Stimulated activated CD8-positive, alpha-beta memory T cell treated with anti-CD3 and anti-CD28 coated beads, Interleukin-12 subunit alpha, Interleukin-12 subunit beta, amount 100 ng/mL, for 1 hour (primary cell): ENCODE results near the gene PIGB.
"Not testable (repeated sequence)": the region's sequence is repeated elsewhere in the genome, so short reads cannot be mapped to it uniquely, and the experiment has no call there.

Experiments used
- DNase-seq: peaks from one replicate; pipeline ENCODE4 v3.0.0-alpha.2; 2020; ENCODE audit warnings: low read depth

The PIGB gene

DNA sequence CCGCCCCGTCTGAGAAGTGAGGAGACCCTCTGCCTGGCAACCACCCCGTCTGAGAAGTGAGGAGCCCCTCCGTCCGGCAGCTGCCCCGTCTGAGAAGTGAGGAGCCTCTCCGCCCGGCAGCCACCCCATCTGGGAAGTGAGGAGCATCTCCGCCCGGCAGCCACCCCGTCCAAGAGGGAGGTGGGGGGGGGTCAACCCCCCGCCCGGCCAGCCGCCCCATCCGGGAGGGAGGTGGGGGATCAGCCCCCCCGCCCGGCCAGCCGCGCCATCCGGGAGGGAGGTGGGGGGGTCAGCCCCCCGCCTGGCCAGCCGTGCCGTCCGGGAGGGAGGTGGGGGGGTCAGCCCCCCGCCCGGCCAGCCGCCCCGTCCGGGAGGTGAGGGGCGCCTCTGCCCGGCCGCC lies 16.2 kb upstream of the PIGB start:
- DNase-seq = not testable (repeated sequence)

GRCh38 chr15:55319537-55320237 lies 665 bp downstream of the PIGB start:
- no peak for DNase-seq

DNA sequence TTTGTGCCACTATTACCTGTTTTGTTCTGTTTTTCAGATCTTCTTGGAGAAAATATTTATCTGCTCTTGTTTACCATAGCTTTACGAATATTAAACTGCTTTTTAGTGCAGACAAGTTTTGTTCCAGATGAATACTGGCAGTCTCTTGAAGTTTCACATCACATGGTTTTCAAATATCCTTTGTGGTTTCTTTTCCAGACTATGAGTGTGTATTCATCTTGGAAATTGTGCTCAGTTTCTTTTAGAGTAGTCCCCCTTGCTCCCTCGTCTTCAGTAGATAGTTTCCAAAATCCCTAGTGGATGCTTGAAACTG lies 1.2 kb downstream of the PIGB start:
- DNase-seq = no peak

DNA sequence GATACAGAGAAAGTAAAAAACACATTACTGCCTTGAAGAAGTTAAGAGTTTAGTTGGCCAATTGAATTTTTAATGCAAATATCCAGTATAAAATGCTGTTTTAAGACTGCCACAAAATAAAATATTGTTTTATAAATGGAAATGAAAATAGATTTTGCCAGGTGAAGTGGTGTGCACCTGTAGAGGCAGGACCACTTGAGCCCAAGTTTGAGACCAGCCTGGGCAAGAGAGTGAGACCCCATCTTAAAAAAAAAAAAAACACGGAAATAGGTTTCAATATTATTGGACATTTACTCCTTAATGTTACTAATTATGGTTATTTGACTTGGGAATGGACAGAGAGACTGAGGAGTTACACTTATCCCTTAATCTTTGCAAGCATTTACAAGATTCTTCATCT lies 1.9 kb downstream of the PIGB start:
- DNase-seq = no peak

- DNase-seq = no peak
These were observed 3.4 kb downstream of the PIGB start for GRCh38 chr15:55322467-55322866.

DNA sequence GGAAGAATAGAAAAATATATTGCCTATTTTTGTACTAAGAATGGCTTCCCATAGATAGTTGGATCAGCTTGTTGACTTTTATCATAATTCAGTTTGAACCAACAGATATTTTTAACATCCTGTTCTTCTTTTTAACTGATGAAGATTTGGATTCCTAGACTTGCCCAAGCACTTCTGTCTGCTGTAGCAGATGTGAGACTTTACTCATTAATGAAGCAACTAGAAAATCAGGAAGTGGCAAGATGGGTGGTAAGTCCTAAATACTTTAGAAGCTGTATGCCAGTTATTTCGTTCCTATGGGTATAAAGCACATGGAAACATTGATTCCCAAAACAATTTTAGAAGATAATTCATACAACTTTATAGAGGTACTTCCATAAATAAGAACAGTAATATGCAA lies 8.4 kb downstream of the PIGB start:
- no peak for DNase-seq

DNA sequence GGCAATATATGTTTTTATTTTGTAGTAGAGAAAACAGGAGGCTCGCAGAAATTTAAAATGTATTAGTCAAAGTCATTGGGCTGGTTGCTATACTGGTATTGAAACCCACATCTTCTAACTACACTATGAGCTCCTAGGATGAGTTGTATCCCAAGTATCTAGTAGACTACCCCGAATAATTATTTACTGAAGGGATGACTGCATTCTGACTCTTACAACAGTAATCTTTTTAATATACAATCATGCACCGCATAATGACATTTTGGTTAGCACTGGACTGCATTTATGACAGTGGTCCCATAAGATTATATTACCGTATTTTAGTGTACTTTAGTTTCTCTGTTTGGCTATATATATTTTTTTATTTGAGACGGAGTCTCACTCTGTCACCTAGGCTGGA lies 15.3 kb downstream of the PIGB start:
- no peak for DNase-seq

DNA sequence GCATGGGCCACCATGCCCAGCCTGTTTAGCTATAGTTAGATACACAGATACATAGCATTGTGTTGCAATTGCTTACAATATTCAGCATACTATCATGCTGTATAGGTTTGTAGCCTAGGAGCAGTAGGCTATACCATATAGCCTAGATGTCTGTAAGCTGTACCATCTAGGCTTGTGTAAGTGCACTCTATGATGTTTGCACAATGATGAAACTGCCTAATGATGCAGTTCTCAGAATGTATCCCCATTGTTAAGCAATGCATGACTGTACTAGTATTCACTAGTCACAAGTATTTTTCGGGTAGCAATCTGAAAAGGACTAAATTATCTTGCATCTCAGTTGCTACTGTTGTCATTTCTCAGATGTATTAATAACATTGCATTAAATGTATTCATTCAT lies 16.0 kb downstream of the PIGB start:
- no peak for DNase-seq

DNA sequence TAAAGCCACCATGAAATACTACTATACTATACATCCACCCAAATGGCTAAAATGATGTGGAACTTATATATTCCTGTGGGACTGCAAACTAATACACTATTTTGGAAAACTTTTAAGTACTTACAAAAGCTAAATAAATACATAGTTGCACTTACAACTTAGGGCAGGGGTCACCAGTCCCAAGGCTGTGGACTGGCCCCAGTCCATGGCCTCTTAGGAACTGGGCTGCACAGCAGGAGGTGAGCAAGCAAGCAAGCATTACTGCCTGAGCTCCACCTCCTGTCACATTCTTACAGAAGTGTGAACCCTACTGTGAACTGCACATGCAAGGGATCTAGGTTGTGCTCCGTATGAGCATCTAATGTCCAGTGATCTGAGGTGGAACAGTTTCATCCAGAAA lies 18.1 kb downstream of the PIGB start:
- no peak for DNase-seq

DNA sequence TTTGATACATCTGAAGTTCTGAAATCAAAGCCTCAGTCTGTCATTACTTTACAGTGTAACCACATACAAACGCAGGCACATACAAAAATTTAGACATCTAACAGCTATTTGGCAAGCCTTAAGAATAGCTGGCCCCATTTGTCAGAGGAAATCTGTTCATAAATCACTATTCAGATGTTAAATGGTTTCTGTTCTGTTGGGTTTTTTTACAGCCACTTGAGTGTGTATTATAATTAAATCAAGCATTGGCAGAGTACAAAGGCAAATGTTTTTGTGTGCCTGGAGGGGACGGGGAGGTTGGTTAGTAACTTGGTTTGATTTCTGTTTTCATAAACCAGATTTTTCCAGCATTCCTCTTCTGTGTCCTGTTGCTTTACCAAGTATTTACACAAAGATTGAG lies 24.1 kb downstream of the PIGB start:
- no peak for DNase-seq

- DNase-seq = no peak
These were observed 25.2 kb downstream of the PIGB start for GRCh38 chr15:55344206-55344605.

DNA sequence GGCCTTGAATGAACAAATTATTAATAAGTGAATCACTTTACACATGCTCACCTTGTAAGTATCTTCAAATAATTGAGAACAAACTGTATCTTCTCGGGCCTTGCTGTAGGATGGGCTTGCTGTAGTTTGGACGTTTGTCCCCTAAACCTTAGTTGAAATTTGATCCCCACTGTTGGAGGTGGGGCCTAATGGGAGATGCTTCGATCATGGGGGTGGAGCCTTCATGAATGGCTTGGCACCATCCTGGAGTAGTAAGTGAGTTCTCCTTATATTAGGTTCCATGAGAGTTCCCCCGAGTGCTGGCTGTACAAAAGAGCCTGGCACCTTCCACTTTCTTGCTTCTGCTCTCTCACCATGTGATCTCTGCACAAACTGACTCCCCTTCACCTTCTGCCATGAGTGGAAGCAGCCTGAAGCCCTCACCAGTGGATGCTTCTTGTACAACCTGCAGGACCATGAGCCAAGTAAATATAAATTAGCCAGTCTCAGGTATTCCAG lies 29.3 kb downstream of the PIGB start:
- DNase-seq = no peak

DNA sequence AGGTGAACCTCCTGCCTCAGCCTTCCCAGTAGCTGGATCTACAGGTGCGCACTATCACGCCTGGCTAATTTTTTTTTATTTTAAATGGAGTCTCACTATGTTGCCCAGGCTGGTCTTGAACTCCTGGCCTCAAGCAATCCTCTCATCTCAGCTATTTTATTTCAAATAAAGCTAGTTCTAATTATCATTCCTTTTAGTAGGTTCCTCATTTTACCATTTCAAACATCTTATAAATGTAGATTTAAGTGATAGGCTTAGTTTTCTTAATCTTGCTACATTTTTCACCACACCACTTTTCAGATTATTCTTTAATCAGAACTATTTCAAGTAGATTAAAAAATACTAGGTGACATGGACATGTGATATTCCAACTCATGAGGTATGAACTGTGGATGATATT lies 30.3 kb downstream of the PIGB start:
- no peak for DNase-seq

DNA sequence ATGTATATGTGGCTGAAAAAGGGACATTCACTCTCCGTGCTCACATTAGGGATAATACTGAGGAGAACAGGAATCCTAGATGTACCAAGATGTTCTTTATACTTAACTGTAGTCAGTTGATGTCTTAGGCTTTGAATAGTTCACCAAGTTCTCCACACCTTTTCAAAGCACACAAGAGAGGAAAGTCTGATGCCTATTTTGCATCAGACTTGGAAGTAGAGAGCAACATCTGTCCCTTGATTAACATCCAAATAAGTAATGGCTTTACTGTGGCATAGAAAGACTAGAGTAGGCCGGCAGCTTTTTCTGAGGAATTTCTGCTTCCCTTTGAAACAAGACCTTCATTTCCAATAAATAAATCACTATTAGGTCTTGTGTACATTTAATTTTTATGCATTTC lies 34.0 kb downstream of the PIGB start:
- no peak for DNase-seq

DNA sequence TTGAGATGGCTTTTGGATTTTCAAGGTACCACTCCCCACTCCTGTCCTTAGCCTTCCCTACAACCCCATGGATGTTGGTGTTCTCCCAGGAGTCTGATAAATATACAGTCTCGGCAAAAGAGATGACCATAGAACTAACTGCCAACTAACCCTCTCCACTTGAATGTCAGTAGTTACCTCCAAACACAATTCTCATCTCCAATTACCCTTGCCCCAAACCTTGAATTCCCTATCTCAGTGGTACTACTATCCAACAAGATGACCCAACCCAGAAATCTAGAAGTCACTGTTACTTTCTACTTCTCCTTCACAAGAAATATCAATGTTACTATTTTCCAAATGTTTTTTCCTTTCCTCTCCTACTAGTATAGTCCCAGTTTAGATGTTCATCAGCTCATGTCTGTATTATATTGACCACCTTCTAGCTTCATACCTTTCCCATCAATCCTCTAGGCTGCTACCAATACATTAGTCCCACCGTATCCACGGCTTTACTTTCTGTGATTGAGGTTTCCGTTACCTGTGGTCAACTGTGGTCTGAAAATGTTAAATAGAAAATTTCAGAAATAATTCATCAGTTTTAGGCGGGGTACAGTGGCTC lies 38.1 kb downstream of the PIGB start:
- DNase-seq = no peak

DNA sequence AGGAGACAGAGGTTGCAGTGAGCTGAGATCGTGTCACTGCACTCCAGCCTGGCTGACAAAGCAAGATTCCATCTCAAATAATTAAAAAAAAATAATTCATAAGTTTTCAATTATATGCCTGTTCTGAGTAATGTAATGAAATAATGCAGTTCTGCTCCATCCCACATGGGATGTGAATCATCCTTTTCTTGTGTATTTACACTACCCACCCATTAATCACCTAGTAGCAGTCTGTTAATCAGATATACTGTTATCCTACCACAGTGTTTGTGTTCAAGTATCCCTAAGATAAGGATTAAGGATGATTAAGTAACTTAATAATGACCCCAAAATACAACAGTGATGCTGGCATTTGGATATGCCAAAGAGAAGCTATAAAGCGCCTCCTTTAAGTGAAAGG lies 38.8 kb downstream of the PIGB start:
- no peak for DNase-seq

- no peak for DNase-seq
These were observed 39.4 kb downstream of the PIGB start for GRCh38 chr15:55358471-55358870.

GRCh38 chr15:55360256-55360655 lies 41.2 kb downstream of the PIGB start:
- no peak for DNase-seq

GRCh38 chr15:55361048-55361447 lies 42.0 kb downstream of the PIGB start:
- no peak for DNase-seq

GRCh38 chr15:55362641-55363040 lies 43.6 kb downstream of the PIGB start:
- DNase-seq = no peak

DNA sequence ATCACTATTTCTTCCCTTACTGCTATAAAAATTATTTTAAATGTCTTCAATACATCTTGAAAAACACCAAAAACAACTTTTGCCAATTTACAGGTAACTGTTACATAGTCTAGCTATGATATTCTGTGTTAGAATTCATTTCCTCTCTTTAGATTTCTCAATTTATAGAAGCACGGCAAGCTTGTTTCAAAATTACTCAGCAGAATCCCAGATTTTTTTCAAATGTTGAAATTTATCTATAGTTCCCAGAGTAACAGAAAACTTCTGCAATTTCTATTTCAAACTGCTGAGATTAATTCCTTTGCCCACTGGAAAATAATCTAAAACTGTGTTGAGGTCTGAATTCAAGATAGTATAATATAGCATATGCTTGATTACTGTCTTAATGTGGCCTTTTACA lies 48.0 kb downstream of the PIGB start:
- DNase-seq = no peak

GRCh38 chr15:55372701-55373440 lies 53.8 kb downstream of the PIGB start:
- no peak for DNase-seq

GRCh38 chr15:55379095-55379494 lies 60.1 kb downstream of the PIGB start:
- no peak for DNase-seq

GRCh38 chr15:55381595-55381994 lies 62.6 kb downstream of the PIGB start:
- no peak for DNase-seq
